Nephron progenitor cell (in vitro differentiated cells): Measurements from ENCODE around the gene MYLK.
A peak's percentile ranks its signal among the peaks of the same experiment; 100 is the strongest.

ENCODE experiments used
- DNase-seq: peaks from one replicate; pipeline ENCODE4 v3.0.0; 2021
- H3K27ac Mint-ChIP-seq: 2 replicates; pipeline ENCODE4 v1.8.0; 2021; ENCODE audit warnings: mild to moderate bottlenecking, moderate library complexity, mixed read lengths
- H3K27me3 Mint-ChIP-seq: 2 replicates; pipeline ENCODE4 v1.8.0; 2021; ENCODE audit warnings: mild to moderate bottlenecking, low read depth, mixed read lengths; ENCODE audit not compliant: poor library complexity
- H3K36me3 Mint-ChIP-seq: 2 replicates; pipeline ENCODE4 v1.8.0; 2021; ENCODE audit warnings: low read depth, mixed read lengths
- H3K4me1 Mint-ChIP-seq: 2 replicates; pipeline ENCODE4 v1.8.0; 2021; ENCODE audit warnings: mixed read lengths
- H3K4me3 Mint-ChIP-seq: 2 replicates; pipeline ENCODE4 v1.8.0; 2021; ENCODE audit warnings: mild to moderate bottlenecking, moderate library complexity, mixed read lengths
- H3K9me3 Mint-ChIP-seq: 2 replicates; pipeline ENCODE4 v1.8.0; 2021; ENCODE audit warnings: mild to moderate bottlenecking, moderate library complexity, mixed read lengths
- CTCF ChIP-seq: fragments of 200-600 bp; sonication (generic); IDR thresholded peaks from 2 replicates; pipeline ENCODE4 v1.5.0; 2021; ENCODE audit warnings: antibody characterized with exemption

MYLK gene

GRCh38 chr3:123655400-123655799, 228.7 kb downstream of the MYLK start:
- Mint-ChIP-seq H3K9me3 (peaks cover 3% of the 10 kb centered on the region), H3K27me3 (no peaks in the 10 kb centered on the region), H3K27ac (no peak overlapping the region), H3K4me1 (peaks cover 49% of the 10 kb centered on the region), H3K36me3 (peaks cover 23% of the 10 kb centered on the region), H3K4me3 (no peak overlapping the region)
- DNase-seq, result no peak
- TF ChIP-seq CTCF, result no peak

GRCh38 chr3:123653221-123653682, 230.9 kb downstream of the MYLK start:
- Mint-ChIP-seq H3K27ac (peak overlapping the region; percentile 97), H3K36me3 (peaks cover 23% of the 10 kb centered on the region), H3K4me3 (no peak overlapping the region), H3K9me3 (peaks cover 3% of the 10 kb centered on the region), H3K4me1 (peaks cover 43% of the 10 kb centered on the region), H3K27me3 (no peaks in the 10 kb centered on the region)
- TF ChIP-seq CTCF, result no peak
- peak; percentile 15 for DNase-seq

- Mint-ChIP-seq H3K27ac (peak overlapping the region; percentile 72), H3K4me1 (peaks cover 43% of the 10 kb centered on the region), H3K4me3 (no peak overlapping the region), H3K9me3 (peaks cover under 1% of the 10 kb centered on the region), H3K27me3 (no peaks in the 10 kb centered on the region), H3K36me3 (peaks cover 19% of the 10 kb centered on the region)
- peak; percentile 94 for TF ChIP-seq CTCF
- DNase-seq, result peak; percentile 91
Observed at GRCh38 chr3:123652342-123652984, 231.7 kb downstream of the MYLK start.

- H3K36me3 Mint-ChIP-seq, result peaks cover 12% of the 10 kb centered on the region
- H3K4me3 Mint-ChIP-seq, result no peak overlapping the region
- peak overlapping the region; percentile 43 for H3K27ac Mint-ChIP-seq
- H3K27me3 Mint-ChIP-seq, result no peaks in the 10 kb centered on the region
- no peaks in the 10 kb centered on the region for H3K9me3 Mint-ChIP-seq
- peaks cover 43% of the 10 kb centered on the region for H3K4me1 Mint-ChIP-seq
- no peak for TF ChIP-seq CTCF
- DNase-seq, result no peak
Observed at GRCh38 chr3:123651449-123652341, 232.4 kb downstream of the MYLK start.

- Mint-ChIP-seq H3K36me3 (peaks cover 3% of the 10 kb centered on the region), H3K27ac (peak overlapping the region; percentile 24)
Observed at GRCh38 chr3:123650101-123650500, 234.0 kb downstream of the MYLK start.

More at GRCh38 chr3:123650101-123650500, 234.0 kb downstream of the MYLK start:
- no peak for TF ChIP-seq CTCF
- H3K27me3 Mint-ChIP-seq, result no peaks in the 10 kb centered on the region
- H3K9me3 Mint-ChIP-seq, result no peaks in the 10 kb centered on the region
- DNase-seq, result no peak
- peaks cover 28% of the 10 kb centered on the region for H3K4me1 Mint-ChIP-seq
- H3K4me3 Mint-ChIP-seq, result no peak overlapping the region
